GM19025 (cell line): Measurements from ENCODE around the gene HCN2.

Experiments
- ATAC-seq: cut with Tn5 transposase; IDR thresholded peaks from one replicate; pipeline ENCODE4 v1.9.1; 2021; ENCODE audit warnings: mild to moderate bottlenecking, low read depth, moderate library complexity; ENCODE audit not compliant: unreplicated experiment

Gene HCN2

DNA sequence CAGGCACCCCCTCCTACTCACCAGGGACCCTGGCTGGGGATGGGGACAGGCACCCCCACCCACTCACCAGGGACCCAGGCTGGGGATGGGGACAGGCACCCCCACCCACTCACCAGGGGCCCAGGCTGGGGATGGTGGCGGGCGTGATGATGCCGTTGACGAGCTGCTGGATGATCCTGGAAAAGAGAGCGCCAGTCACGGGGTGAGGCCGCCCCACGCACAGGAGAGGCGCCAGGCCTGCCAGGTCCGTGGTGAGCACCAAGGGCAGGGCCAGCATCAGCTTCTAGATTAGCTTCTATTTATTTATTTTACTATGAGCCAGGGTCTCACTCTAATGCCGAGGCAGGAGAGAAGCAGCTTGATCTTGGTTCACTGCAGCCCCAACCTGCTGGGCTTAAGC, 60.4 kb downstream of the HCN2 start:
- no peak for ATAC-seq

DNA sequence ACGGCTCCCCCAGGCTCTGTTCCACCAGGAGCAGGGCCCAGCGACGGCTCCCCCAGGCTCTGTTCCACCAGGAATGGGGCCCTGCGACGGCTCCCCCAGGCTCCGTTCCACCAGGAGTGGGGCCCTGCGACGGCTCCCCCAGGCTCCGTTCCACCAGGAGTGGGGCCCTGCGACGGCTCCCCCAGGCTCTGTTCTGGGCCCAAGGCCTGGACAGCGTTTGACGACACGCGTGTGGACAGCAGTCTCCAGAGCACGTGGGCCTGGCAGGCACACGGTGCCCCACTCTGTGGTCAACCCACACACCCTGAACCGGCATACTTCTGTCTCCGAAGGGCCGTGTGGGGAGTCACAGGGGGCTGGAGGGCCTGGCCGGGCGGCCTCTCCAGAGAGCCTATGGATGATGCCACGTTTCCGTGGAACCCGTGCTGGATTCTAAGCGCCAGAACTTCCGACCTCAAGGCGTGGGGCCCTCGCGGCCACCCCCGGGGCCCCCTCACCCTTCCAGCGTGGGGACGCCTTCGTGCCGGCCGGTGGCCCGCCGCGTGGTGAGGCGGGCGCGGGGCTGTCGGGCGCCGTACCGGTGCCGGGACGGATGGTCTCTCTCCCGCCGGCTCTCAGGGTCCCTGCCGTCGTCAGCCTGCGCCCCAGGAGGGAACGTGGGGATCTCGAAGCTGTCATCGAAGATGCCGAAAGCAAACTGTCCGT, 61.6 kb downstream of the HCN2 start:
- ATAC-seq: no peak

DNA sequence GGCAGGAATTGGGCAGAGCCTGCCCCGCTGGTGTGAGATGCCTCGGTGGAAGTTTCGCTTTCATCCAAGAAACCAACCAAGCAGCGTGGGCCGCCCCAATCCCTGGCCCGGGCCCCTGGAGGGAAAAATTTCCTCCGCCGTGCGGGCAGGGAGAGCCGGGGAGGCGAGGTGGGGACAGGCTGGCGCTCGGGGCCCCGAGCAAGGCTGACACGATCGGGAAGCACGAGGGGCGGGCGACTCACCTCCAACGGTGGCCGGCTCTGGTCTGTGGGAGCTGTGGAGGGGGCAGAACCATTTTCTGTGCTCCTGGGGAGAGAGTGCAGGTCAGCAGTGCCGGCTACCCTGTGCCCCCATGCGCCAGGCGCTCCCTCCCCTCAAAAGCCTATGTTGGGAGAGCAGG, 62.3 kb downstream of the HCN2 start:
- ATAC-seq: no peak

DNA sequence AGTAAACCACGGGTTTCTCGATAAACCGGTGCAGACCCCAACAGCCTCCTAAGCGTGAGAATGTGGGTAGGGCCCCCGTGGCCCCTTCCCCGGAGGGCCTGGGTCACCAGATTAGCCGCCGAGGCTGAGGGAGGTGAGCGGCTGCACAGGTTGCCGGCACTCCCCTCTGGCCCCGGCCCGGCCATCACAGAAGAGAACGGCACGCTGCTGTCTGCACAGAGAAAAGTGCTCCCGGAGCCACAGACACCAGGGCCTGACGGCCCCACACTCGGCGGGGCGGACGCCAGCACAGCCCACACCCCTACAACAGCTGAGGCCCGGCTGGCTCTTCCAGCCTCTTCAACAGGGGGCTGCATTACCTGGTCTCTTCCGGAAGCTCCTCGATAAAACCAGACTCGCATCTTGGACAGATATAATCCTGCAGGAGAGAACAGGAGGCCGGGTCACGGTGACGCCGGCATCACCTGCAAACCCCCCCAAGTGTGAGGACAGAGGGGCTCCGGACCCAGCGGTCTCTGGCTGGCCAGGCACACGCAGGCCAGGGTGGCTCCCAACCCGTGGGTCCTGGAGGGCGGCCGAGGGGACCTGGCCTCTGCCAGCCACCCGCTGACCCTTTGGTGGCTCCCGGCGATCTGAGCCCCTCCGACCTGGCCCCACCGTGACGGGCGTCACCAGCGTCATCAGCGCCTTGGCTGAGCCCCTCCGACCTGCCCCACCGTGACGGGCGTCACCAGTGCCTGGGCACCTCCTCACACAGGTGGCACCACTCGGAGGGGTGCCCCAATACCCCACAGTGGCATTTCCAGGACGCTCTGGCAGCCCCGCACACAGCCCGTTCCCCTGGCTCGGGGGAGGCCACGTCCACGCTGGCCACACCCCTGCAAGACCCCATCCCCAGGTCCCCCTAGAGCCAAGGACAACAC, 63.0 kb downstream of the HCN2 start:
- no peak for ATAC-seq

DNA sequence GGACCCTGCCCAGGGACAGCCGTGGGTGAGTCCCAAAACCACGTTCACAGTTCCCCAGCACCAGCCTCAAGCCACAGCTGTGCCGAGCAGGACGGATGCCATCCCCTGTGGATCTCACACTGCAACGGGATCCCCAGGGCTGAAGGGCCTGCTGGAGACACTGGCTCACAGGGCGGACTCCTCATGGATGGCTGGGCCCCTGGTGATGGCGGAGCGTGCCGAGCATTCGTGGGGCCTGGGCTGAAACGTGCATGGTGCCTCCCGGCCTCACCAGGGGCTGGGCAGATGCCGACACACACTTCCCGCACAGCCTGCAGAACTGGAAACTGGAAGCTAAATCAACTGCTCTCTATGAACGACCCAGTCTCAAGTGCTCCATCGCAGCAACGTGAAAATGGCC, 63.7 kb downstream of the HCN2 start:
- no peak for ATAC-seq

DNA sequence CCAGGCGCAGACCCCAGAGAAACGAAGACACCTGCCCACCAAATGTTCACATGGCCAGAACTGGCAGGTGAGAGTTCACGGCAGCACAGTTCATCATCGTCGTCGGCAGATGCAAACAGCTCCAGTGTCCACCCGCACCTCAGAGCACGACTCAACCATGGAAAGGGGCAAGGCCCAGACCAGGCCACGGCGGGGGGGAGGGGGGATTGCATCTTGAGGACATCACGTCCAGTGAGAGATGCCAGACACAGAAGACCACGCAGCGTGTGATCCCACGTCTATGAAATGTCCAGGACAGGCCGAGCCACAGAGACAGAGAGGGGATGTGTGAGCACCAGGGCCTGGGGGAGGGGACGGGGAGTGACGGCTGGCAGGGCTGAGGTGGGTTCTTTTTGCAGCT, 66.0 kb downstream of the HCN2 start:
- no peak for ATAC-seq

DNA sequence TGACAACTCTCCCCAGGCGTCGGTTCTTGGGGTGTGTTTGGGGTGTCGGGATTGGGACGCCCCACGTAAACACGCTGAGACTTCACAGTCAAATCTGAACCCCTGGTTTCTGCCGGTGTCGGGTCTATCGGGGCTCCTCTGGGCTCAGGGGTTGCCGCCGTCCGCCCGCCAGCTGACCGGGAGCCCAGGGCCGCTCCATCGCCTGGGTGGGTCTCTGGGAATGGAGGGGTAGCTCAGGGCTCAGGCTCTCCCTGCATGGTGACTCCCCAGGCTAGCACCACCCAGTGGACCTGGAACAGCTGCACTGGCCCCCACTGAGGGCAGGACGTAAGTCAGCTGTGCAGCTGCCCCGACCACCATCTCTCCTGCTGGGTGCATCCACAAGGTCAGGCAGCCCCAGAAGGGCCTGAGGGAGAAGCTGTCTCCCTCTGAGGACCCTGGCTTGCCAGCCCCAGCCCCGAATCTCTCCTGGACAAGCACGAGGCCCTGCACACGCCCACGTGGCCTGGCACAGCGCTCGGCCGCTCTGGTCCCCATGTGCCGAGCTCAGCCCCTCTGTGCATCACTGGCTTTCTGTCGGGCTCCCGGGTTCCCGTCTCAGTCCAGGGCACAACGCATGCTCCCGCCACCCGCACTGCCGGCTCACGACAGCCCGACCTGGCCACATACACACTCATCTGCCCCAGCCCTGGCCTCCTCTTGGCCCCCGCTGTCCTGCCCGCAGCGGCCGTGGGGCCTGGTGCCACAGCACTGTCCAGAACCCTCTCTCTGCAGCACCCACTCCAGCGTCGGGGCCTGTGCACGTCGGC, 67.3 kb downstream of the HCN2 start:
- no peak for ATAC-seq

DNA sequence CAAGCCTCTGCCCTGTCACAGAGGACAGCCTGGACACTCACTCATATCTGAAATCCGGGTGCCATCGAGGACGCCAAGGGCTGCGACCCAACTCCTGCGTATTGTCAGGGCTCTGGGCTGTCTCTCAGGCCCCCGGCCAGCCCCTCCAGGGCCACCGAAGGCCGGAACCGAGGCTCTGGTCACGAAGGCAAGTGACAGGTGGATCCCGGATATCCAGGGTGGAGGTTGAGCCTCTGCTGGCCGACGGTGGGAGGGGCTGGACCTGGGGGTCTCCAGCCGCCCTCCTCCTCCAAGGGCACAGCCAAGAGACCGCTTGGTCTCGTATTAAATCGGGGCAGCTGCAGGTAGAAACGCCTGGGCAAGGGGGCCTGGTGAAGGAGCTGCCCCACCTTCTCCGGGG, 67.9 kb downstream of the HCN2 start:
- no peak for ATAC-seq

DNA sequence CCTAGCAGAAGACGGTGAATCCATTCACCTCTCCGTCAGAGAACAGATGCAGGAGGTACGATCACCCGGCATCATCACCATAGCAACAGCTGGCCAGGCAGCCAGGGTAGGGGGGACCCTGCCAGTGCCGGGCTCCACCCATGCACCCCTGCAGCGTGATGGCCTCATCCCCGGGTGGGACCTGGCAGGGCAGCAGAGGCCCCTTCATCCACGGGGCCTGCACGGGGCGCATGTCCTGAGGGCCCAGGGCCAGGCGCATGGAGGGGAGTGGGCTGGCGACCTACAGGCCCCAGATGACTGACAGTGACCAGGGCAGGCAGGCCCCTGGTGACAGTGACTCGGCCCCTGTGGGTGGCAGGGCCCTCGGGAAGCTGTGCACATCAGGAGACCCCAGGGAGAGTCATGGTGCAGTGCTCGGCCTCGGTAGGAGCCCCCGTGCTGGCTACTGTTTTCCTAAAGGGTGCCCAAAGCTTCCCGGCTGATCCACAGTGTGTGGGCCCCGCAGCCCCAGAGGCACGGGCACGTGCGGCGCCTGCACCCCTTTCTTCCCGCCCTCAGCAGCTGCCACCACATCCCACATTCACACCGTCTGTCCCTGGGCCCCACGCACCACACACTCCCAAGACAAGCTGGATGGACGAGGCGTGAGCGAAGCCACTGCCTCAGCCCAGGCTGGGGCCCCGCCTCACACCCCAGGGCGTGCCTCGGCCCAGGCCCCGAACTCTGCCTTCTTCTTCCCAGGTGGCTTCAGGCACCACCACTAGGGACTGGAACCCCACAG, 68.6 kb downstream of the HCN2 start:
- no peak for ATAC-seq

DNA sequence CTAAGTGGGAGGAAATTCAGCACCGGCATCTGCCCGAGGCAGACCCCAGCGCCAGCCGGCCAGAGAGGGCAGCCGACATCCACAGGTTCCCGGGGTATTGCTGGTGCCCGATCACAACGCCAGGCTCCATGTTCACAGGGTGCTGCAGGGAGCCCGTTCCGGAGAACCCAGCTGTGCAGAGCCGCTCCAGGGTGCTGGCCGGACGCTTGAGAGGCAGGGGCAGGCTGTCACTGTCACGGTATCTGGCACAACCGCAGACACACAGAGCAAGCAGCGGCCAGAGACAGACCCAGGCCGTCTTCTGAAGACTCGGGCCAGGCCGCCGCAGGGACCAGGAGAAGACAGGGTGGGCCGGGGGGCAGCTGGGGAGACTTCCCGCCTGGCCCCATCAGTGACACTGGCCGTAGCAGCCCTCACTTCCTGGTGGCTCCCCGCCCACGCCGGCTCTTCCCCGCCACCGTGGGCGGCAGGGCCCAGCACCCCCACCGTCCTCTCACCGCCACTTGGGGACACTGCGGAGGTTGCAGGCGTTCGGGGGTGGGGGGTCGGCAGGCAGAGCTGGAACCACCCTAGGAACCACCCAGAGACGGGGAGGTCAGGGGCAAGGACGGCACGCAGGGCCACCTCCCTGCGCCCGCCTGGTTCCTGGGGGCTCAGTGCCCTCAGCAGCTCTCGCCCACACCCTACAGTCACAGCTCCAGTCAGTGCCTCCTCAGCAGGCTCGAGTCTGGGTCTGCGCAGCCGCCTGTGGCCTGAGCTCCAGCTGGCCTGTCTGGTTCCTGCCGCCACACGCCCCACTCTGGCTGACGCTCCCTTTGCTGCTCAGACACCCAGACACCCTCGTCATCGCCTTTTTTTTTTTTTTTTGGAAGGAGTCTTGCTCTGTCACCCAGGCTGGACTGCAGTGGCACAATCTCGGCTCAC, 69.5 kb downstream of the HCN2 start:
- ATAC-seq: no peak

DNA sequence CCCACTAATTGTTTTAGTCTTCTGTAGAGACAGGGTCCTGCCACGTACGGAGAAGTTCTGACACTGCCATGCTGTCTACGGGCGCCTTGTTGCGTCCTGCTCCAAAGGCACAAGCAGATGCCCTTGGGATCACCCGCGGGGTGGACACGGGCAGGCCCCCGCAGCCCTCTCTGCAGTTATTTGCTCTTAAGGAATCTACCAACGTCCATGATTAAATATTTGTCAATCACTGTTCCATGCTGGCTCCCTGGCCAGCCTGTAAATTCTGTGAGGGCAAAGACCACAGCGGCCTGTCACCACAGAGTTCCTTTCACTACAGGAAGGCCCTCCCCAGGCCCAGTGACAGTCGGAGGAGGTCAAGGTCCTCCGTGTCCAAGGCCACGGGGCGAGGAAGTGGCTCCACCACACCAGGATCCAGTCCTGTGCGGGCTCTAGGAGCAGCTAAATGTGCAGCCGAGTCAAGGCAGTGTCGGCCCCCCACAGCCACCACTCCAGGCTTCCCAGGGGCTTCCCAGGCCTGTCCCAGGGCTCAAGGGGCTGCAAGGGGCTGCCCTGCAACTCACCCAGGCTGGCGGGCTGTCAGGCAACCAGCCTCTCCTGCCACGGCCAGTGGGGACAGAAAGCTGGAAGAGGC, 71.2 kb downstream of the HCN2 start:
- no peak for ATAC-seq

DNA sequence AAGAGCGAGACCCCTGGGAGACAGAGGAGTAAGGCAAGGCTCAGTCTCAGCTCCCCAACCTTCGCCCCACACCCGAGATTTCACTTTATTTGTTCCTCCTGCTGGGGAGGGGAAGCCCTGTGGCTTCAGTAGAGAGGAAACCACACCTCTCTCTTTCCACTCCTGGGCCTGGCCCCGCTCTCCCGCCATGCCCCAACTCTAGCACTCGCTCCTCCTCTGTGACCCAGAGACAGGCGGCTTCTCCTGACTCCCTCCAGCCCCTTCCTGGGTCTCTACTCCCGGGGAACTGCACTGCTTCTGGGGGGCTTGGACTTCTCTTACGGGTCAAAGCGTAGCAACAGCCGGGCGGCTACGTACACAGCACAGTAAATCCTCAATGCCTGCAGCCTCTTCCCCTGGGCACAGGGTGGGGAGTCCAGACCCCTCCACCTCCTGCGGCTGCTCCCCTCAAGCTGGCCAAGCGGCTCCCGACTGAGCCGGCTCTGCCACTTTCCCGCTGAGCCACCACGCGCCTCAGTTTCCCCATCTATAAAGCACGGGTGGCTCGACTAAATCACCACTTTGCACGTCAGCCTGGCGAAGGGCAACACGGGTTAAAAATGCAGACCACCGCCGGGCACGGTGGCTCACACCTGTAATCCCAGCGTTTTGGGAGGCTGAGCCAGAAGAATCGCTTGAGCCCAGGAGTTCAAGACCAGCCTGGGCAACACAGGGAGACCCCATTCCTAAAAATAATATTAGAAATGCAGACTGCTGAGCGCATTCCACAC, 71.9 kb downstream of the HCN2 start:
- no peak for ATAC-seq

DNA sequence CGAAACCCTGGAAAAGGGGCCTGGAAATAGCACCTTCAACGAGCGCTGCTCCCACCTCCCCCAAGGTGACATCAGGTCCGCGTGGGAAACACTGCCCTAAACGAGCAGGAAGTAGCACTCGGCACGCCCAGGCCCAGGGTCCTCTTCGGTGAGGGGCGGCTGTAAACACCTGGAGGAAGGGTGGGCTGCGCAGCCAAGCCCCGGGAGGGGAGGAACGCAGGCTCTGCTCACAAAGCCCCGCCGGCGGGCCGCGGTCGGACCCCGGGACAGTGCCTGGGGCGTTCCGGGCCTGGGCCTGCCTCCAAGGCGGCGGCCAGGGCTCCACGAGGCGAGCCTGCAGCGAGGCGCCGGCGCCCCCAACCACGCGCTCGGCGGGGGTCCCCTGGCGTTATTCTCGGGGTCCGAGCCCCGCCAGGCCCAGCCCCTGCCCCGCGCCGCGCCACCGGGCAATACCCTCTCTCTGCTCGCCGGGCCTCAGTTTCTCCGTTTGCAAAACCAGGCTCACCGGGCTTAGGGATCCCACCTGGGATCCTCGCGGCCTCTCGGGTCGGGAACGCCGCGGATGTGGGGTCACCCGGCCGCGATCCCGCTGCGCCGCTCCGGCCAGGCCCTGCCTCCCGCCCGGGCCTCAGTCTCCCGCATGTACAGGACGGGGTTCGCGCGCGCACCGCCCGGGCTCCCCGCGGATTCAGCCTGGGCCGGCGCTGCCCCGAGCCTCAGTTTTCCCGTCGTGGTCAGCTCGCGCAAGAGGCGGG, 72.7 kb downstream of the HCN2 start:
- peak; percentile 4 for ATAC-seq

DNA sequence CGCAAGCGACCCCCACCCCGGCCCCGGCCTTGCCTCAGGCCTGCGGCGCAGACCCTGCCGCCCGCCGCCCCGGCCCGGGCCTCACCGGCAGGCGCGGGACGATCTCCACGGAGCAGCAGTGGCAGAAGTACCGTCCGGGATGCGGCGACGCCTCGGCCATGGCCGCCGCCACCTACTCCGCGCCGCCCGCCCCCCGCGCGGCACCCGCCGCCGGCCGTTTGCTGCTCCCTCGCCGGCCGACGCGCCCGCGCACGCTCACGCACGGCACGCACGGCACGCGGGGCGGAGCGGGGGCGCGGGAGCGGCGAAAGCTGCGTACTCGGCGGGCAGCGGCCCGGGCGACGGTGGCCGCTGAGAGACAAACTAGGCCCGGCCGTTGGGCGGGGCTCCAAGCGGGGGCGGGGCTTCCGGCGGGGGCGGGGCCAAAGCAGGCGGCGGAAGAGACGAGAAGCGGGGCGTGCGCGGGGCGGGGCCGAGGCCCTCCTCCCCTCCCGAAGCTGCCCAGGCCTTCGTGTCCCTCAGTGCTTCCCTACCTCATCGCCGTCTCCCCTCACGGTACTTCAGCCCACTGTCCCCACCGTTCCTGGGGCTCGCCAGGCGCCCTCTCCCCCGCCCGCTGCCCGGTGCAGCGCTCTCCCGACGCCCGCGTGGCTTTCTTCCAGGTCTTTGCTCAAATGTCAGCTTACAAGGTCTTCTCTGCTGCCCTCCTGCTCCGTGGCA, 73.4 kb downstream of the HCN2 start, which contains the start of gene RNF126:
Gene RNF126, minus strand, starts transcription at position 253 of the 720 bp plus-strand sequence. Its CDS starts 93 bp downstream, at position 160.
- peak; percentile 46 for ATAC-seq

DNA sequence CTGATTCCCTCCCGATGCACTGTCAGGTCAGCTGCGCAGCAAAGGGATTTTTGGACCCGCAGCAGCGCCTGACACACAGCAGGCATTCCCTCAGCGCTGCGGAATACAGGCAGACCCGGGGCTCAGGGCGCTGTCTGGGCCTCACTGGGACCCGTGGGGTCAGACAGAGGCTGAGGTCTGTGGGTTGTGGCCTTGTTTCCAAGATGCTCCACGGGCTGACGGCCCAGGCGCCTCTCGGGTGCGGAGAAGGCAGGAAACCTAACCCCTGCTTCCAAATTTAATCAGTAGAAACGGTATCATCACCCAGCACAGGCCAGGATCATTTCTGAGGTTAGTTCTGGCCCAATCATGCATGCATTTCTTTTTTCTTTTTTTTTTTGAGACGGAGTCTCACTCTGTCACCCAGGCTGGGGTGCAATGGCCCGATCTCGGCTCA, 74.0 kb downstream of the HCN2 start:
- no peak for ATAC-seq

DNA sequence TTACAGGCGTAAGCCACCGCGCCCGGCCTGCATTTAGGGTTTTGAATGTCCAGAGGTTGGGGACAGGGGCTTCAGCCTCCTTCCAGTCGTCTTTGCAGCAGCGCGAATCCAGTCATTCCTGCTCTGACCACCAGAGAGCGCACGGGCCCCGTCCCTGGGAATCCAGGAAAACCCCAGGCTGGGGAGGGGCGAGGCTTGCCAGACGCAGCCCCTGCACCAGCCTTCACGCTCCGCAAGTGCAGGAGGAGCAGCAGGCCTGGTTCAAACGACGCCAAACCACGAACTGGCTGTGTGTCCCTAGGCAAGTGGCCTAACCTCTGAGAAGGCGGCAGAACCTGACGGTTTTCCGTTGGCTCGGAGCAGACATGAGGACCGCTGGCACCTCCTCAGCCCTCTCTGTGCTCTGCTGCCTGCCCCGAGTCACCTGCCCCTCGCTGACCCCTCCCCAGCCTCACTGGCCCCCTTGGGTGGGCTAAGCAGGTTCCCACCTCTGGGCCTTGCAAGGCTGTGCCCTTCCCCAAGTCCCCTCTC, 75.3 kb downstream of the HCN2 start:
- no peak for ATAC-seq
